Measurements from ENCODE around the gene MRPS6. TPM values are rescaled to one million over a fixed set of nuclear protein-coding genes. Genes with fewer than 3 reads are reported as not detected.

The MRPS6 gene
- total RNA-seq, 1 experiment from 2014 or later = 55.1 TPM

GRCh38 chr21:34027721-34028461 lies 45.5 kb upstream of the MRPS6 start:
- intact Hi-C loops (cut with micrococcal nuclease) = no loop called here

More at GRCh38 chr21:34027721-34028461, 45.5 kb upstream of the MRPS6 start:
- Histone ChIP-seq H3K9ac (ENCODE audit: low read length) (no peak overlapping the region), H3K4me2 (ENCODE audit: low read length) (no peak overlapping the region), H2AFZ (ENCODE audit: low read depth, low read length, poor library complexity, severe bottlenecking) (no peak overlapping the region), H3K27me3 (ENCODE audit: insufficient read depth, low read length) (no peaks in the 10 kb centered on the region), H3K79me2 (ENCODE audit: insufficient read depth, low read length) (no peaks in the 10 kb centered on the region), H3K9me2 (ENCODE audit: insufficient read depth) (no peaks in the 10 kb centered on the region), H4K20me1 (ENCODE audit: insufficient read depth) (no peaks in the 10 kb centered on the region), H3K9me3 (ENCODE audit: control insufficient read depth in 1 of 2, insufficient read depth in 1 of 2, low read depth in 1 of 2, low read length in 2 of 2) (no peaks in the 10 kb centered on the region), H3K4me3 (replicated peaks in 1 of 2; ENCODE audit: low read depth in 1 of 2, low read length in 2 of 2) (no peak overlapping the region), H3K4me1 (ENCODE audit: control insufficient read depth in 1 of 2, insufficient read depth in 2 of 2, low read length in 2 of 2) (peaks cover 10 to 23% of the 10 kb centered on the region in 2 experiments), H3K27ac (ENCODE audit: low read depth, low read length) (no peak overlapping the region), H3K36me3 (ENCODE audit: control insufficient read depth in 1 of 2, insufficient read depth in 2 of 2, low read length in 2 of 2) (no peaks in the 10 kb centered on the region)
- DNase-seq (ENCODE audit: low read depth, low spot score) (no peak), ATAC-seq (no peak)
- ChIA-PET RAD21 (ENCODE audit: low non-redundant PET in 1 of 2, low total read pairs in 2 of 2, uncharacterized antibody in 2 of 2, unreplicated experiment in 2 of 2) (no interaction called here), CTCF (no interaction called here), POLR2A (no interaction called here)
- TF ChIP-seq ATF3 (IDR thresholded peaks at IDR 0.05) = no peak
- TF ChIP-seq RAD21 (IDR thresholded peaks at IDR 0.05; ENCODE audit: low read depth) = no peak
- TF ChIP-seq FOSL1 (IDR thresholded peaks at IDR 0.05; ENCODE audit: low read depth) = no peak
- TF ChIP-seq POLR2A (IDR thresholded peaks at IDR 0.05; ENCODE audit: borderline replicate concordance, extremely low read depth, insufficient read depth, insufficient read length) = no peak
- no peak for TF ChIP-seq YY1 (IDR thresholded peaks at IDR 0.05; ENCODE audit: extremely low read depth, insufficient replicate concordance, low read depth, low read length)
- TF ChIP-seq CBX3 (IDR thresholded peaks at IDR 0.05; ENCODE audit: low read depth) = no peak
- no peak for TF ChIP-seq CEBPB (IDR thresholded peaks at IDR 0.05; ENCODE audit: low read depth)
- TF ChIP-seq SRF (IDR thresholded peaks at IDR 0.05; ENCODE audit: low read depth) = no peak
- no peak for TF ChIP-seq SP1 (IDR thresholded peaks at IDR 0.05; ENCODE audit: low read depth)
- no peak for TF ChIP-seq MAX (IDR thresholded peaks at IDR 0.05)
- TF ChIP-seq REST (IDR thresholded peaks at IDR 0.05; ENCODE audit: low read depth) = no peak
- TF ChIP-seq ZBTB33 (IDR thresholded peaks at IDR 0.05; ENCODE audit: extremely low read depth, insufficient replicate concordance, low read length) = no peak
- TF ChIP-seq POLR2AphosphoS5 (IDR thresholded peaks at IDR 0.05; ENCODE audit: low read depth, low read length) = no peak
- TF ChIP-seq SIN3A (IDR thresholded peaks at IDR 0.05; ENCODE audit: low read depth) = no peak
- TF ChIP-seq EZH2 (IDR thresholded peaks at IDR 0.05) = no peak
- no peak for TF ChIP-seq EZH2phosphoT487 (IDR thresholded peaks at IDR 0.05; ENCODE audit: borderline replicate concordance)
- no peak for TF ChIP-seq CTCF (IDR thresholded peaks at IDR 0.05 in 2 of 3, conservative IDR thresholded peaks at IDR 0.05 in 1 of 3; ENCODE audit: borderline replicate concordance in 1 of 3, insufficient read depth in 1 of 3, low read depth in 2 of 3, low read length in 2 of 3)
- no peak for TF ChIP-seq EGR1 (IDR thresholded peaks at IDR 0.05; ENCODE audit: low read depth)
- TF ChIP-seq TCF7L2 (IDR thresholded peaks at IDR 0.05; ENCODE audit: borderline replicate concordance, extremely low read depth, insufficient read depth, insufficient read length) = no peak
- no peak for TF ChIP-seq ELF1 (IDR thresholded peaks at IDR 0.05; ENCODE audit: borderline replicate concordance, low read depth)
- BruUV-seq (replicated peaks) = no TSS peak
